Measurements from ENCODE around the gene ABO. TPM values are rescaled to one million over a fixed set of nuclear protein-coding genes. Genes with fewer than 3 reads are reported as not detected.
"Not testable (repeated sequence)": the region's sequence is repeated elsewhere in the genome, so short reads cannot be mapped to it uniquely, and the experiment has no call there.

Gene ABO
- total RNA-seq, 1 donor from 2014 or later: not detected

DNA sequence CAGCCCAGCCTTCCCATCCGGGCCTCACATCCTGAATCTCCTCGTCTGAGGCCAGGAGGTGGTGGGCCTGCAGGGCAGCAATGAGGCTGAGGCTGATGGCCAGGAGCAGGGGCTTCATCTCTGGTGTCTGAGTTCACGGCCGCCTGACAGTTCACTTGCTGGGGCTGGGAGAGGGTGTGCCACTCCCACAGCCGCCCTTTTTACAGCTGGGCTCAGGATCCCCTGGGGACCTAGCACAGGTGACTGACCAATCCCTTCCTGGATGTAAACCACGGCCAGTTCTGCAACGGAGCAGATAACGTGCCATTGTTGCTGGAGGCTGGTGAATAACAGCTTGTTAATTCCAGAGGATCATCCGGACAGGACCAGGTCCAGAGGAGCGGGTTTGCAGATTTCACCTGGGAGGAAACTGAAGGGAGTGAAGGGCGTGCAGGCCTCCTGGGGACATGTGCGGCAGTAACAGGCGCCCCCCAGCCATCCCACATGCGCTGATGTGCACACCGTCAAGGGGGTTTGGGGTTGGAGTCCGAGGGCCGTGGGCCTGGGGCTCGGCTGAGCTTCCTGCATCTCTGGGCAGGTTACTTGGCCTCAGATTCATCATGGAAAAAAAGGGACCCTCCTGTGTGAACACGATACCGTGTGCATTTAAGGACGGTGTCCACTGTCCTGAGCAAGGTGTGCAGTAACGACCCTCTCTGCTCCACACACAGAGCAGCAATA, 46.4 kb downstream of the ABO start:
- FAIRE-seq; DNase-seq (ENCODE audit: low spot score in 2 of 2): not testable (repeated sequence)

GRCh38 chr9:133227996-133228395, 47.0 kb downstream of the ABO start:
- not testable (repeated sequence) for DNase-seq (ENCODE audit: low spot score in 2 of 2); FAIRE-seq

DNA sequence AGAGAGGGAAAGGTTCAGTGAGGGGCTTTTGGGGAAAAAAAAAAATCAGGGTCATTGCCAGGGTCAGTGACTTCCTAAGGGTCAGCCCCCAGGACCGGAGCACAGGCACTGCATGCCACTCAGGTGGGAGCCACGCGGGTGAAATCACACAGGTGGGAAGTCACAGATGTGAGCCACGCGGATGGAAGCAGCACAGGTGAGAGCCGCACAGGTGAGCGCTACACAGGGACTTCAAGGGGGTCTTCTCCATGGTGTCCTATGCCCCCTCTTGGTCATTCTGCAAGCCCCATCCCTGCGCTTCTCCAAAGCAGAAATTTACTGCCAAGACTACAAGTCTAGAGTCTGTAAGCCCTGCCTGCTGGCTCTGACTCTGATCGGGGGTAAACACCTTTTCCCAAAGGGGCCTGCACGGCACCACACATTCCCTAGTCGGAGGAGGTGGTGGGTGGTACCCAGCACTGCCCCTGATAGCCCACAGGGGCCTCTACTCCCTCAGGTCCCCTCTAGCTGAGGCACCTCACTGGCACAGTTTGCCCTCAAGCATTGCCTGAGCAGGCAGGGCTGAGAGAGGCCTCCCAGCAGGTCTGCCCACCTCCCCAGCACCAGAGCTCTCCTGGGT, 47.6 kb downstream of the ABO start:
- FAIRE-seq: no peak
- DNase-seq (ENCODE audit: low spot score in 2 of 2): no peak

DNA sequence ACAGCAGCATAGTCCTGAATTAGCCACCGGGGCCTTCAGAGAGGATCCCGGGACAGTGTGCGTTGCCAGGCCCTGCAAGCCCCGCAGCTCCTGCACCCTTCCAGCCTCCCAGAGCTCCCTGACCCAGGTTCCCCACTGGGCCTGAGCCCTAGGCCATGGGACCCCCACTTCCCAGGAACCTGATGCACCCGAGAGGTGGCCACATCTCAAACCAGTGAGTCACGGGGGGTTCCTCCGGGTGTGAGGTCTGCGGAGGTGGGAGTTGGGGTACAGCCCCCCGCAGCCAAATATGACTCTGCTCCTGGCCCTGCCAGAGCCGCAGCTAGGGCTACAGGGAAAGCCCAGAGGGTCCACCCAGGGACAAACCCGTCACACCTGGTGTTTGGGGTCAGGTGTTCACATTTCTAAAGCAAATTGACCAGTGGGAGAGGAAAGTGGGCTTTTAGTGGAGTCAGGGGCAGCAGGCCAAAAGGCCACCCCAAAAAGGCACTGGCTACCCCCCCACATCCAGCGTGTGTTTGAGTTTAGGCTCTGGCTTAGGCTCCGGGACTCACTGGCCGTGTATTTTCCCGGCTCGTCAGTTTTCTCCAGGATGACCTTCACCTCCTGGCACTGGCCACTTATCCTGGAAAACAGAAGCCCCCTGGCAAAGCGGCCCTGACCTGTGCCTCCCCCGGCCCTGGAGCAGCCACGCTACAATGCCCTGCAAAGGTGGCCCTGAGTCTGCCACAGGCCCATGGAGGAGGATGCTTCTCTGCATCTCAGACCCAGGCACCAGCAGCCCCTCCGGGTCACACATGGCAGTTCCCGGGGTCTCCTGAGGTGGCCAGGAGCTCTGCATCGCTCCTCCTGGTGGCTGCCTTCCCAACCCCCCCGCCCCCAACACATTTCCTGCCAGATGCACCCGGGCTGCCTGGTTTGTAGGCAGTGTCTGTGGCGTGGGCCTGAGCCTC, 48.5 kb downstream of the ABO start:
- no peak for DNase-seq (ENCODE audit: low spot score in 2 of 2)
- no peak for FAIRE-seq

DNA sequence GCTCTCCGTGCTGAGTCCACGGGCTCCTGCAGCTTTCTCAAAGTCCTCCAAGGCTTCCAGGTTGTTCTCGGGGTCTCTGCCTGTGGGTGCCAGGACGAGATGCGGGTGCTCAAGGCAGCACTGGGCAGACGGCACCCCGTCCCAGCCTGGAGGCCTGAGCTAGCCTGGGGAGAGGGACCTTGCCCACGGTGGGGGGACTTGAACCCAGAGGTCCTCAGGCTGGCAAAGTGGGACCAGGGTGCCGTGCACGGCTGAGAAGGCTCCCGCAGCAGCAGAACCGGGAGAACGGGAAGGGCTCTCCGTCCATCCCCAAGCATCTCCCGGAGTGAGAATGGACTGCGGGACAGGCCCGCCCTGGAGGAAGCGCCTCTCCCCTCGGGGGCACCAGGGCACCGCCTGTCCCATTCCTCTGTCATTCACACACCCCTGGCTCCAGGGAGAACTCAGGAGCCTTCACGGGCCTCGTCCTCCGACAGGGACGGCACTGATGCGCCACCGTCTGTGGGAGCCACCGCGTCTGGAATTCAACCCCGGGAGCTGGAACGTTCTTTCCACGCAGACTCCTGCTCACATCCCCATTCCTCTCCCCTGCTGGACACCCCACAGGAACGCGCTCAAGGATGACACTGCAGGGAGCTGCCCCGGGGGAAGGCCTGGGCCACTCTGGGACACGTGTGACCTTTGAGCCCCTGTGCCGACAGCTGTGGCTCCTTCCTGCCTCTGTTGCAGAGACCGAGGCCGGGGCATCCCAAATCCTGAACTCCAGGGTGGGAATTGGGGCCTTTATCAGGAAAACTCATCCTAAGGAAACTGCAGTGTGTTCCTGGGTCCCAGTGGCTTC, 49.6 kb downstream of the ABO start:
- no peak for DNase-seq (ENCODE audit: low spot score in 2 of 2)
- no peak for FAIRE-seq

DNA sequence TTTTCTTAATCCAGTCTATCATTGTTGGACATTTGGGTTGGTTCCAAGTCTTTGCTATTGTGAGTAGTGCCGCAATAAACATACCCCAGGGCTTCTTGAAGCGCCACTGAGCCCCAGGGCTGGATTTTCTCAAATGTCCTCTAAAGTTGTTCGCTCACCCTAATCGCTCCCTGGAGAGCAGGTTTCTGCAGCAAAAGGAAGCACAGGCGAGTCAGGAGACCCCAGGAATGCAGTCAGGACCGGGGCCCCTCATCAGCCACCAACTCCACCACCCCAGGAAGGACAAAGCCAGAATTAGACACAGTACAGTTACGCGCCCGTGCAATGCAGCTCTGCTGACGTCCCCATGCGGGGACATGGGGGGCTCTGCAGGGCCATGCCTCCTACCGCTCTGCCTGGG, 50.2 kb downstream of the ABO start:
- FAIRE-seq (no peak), DNase-seq (ENCODE audit: low spot score in 2 of 2) (no peak)

DNA sequence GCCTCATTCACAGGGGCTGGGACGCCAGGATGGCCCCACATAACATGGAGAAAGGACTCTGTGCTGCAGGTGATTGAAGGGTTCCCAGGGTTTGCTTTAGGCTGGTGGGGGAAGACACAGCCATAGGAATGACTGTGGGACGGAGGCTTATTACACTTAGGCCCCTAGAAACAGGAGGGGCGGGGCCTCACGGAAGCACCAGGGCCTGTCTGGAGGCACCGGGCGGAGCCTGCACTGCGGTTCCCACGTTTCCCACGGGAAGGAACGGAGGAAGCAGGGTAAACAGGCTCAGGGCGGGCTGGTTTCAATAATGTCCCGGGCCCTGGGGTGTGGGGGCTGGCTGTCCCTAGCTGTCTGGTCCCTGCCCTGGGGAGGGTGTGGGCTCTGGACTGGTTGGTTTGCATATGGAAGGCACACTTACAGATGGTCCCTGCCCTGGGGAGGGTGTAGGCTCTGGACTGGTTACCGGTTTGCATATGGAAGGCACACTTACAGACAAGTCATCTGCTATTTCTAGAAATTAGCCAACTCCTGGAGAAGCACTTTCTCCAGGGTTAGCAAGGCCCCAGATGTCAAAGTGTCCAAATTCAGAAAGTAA, 51.7 kb downstream of the ABO start:
- FAIRE-seq; DNase-seq (ENCODE audit: low spot score in 2 of 2): not testable (repeated sequence)

DNA sequence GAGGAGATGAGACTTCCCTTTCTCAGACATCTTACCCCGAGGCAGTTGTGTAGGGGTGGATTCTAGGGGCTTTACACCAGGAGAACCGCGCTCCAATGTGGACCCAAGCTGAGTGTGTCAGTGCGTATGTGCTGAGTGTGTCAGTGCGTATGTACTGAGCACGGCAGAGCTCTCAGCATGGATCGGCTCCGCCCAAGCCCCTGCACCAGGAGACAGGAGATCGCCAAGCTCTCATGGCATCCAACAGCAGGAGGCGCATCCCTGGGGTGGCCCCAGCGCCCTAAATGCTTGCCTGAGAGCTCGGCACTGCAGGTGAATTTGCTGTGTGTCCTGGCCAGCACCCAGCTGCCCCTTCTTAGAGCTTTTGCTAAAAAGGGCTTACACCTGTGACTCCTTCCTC, 53.0 kb downstream of the ABO start:
- DNase-seq (ENCODE audit: low spot score in 2 of 2); FAIRE-seq: not testable (repeated sequence)

GRCh38 chr9:133221177-133221809, 53.7 kb downstream of the ABO start:
- no peak for FAIRE-seq
- DNase-seq (ENCODE audit: low spot score in 2 of 2): no peak

DNA sequence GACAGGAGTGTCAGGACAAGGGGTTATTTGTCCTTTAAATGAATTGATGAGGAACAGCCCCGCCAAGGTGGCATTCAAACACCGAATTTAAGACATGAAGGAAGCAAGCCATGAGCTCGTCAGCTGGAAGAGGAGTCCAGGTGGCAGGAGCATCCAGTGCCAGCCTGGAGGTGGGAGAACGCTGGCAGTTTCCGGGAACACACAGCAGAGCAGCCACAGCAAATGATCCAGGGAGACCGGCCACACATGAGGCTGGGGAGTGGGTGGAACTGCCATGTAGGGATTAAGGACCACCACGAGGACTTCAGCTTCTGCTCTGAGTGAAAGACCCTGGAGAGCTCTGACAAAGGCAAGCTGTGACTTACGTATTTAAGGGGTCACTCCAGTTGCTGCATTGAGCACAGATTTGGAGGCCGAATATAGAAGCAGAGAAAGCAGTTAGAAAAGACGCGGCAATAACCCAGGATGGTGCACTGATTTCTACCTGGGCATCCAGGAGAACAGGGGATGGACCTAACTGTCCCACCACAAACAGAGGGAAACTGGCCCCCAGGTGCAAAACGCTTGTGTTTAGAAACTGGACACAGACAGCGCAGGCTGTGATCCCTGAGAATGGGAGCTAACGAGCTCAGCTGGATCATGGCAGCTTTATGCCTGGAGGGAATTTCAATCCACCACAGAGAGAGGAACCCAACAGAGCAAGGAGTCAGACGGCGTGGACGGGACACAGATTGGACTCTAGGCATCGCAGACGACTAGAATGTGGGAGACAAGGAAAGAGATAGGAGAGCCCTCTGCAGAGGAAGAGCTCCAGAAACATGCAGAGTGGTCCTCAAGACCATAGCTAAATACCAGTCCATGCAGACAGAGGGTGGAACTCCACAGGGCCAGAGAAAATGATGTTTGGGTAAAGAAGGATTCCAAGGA, 56.7 kb downstream of the ABO start:
- not testable (repeated sequence) for FAIRE-seq; DNase-seq (ENCODE audit: low spot score in 2 of 2)

DNA sequence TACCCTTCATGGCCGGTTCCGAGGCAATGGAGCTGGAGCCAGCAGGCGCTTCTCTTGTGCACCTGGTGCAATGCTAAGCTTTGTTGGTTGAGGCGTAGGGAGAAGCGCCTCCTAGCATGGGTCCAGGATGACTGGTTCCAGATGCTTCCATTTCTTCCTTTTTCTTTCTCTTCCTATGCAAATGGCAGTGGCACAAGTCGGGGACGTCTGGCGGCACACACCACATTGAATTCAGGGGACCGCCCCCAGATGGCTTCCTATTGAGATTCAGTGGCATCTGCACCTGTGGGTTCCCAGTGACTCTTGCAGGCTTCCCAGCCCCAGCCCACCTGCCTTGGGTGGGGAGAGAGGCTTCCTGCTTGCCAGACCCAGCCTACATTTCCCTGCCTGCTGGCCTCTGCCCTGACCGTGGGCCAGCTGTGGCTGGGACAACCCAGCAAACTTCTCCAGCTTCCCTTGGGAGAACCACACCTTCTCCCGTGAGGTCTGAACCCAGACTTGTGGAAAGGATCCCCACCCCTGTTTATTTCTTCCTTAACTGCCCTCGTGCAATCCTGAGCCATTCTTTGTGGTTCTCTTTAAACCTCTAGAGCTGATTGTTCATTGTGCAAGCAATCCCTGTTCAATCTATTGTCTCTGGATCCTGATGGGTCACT, 57.5 kb downstream of the ABO start:
- not testable (repeated sequence) for DNase-seq (ENCODE audit: low spot score in 2 of 2)

GRCh38 chr9:133214276-133214675, 60.7 kb downstream of the ABO start:
- DNase-seq (ENCODE audit: low spot score in 2 of 2); FAIRE-seq: not testable (repeated sequence)

More for the DNA sequence above, 57.5 kb downstream of the ABO start:
- not testable (repeated sequence) for FAIRE-seq

DNA sequence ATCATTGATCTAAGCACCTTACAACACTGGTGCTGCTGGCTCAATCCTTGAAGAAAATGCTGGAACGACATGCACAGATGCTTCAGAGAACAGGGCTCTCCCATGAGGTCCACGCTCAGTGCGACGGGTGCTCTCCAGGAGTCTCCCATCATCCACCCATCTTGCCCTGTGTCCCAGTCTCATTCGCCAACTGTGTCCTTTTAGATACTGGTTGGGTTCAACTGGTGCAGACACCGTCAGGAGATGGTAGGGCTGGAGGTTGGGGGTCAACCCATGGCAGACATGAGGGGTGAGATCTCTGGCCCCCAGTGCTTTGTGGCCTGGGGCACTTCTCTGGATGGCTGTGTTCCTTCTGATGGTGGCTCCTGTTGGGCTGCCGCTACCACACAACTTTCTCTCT, 64.4 kb downstream of the ABO start:
- DNase-seq (ENCODE audit: low spot score in 2 of 2) (no peak), FAIRE-seq (no peak)

DNA sequence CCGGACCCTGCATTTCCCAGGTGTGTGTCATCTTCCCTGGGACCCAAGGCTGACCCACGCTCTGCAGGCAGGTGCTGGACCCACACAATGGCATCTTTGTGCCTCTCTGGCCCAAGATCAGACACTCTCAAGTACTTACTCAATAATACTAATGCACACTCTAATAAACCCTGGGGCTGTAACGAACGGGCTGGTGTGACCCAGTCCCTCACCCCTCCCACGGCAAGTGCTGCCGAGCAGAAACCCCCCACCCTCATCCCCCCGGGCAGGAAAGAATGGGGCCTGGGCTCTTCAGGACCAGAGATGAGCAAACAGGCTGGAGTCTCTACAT, 64.8 kb downstream of the ABO start:
- FAIRE-seq (no peak), DNase-seq (ENCODE audit: low spot score in 2 of 2) (no peak)

DNA sequence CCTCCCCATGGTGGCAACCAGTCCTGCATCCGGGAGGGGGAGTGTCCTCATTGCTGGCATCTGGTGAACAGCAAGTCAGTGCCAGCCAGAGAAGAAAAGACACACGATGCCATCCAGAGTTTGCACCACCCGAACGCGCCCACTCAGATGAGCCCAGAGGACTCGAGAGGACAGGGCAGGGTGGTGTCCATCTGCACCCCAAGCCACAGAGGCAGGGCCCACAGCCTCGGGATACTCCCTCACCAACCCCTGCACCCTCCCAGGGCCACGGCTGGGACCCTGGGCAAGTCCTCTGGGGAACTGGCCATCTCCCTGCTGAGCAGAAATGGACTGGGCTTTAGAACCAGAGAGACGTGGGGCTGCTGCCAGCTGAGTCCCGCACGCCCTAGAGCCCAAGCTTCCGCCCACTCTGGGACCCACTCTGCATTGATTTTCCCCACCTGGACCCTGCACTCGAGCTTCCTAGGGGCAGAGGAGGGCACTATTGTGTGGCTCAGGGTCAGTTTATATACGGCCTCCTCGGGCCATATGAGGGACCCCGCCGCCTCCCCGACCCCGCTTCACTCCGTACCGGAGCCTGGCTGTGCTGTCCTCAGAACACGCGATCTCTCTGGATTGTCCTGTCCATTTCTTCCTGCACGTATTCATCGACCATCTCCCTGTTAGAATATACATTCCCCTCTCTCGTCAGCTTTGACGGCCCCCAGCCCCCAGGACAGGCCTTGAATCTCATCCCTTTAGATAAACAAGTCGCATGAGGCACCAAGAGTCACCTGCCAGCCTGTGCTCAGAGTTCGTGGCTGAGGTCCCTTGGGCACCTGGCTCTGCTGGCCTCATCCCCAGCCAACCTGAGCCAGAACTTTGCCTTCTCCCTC, 65.4 kb downstream of the ABO start:
- DNase-seq (ENCODE audit: low spot score in 2 of 2); FAIRE-seq: not testable (repeated sequence)

GRCh38 chr9:133208880-133209300, 66.1 kb downstream of the ABO start, which contains the start of gene OBP2B:
Gene OBP2B (minus strand): TSS chr9:133209250. CDS start chr9:133209199, 51 bp downstream.
- not testable (repeated sequence) for DNase-seq (ENCODE audit: low spot score in 2 of 2); FAIRE-seq

Measured in frontal cortex (tissue), 4 donors.